ENCODE data around the gene RASIP1. TPM values are rescaled to one million over a fixed set of nuclear protein-coding genes. Genes with fewer than 3 reads are reported as not detected.

The RASIP1 gene
- polyA plus RNA-seq, 2 of the 4 experiments (the other 2 are of a cell fraction), result 0.36 to 0.40 TPM

Other genes with a start within 250 kb of the RASIP1 start
- gene LMTK3, start 228.8 kb downstream of the RASIP1 start, polyA plus RNA-seq (2011; rRNA removed), result 0.62 and 0.95 TPM in 2 replicates
- gene LMTK3, start 228.8 kb downstream of the RASIP1 start, polyA plus RNA-seq (2017; fragmentation: RNase III; extraction: RNeasy Plus Mini Kit Qiagen cat#74134 plus additional on column Dnase treatment), result 4.6 to 6.1 TPM (median 5.6 TPM) in 3 replicates
- gene SULT2B1, start 188.4 kb downstream of the RASIP1 start, polyA plus RNA-seq (2011; rRNA removed), result 22.2 and 22.4 TPM in 2 replicates
- 30.1 to 36.5 TPM (median 34.3 TPM) in 3 replicates for gene SULT2B1, start 188.4 kb downstream of the RASIP1 start, polyA plus RNA-seq (2017; fragmentation: RNase III; extraction: RNeasy Plus Mini Kit Qiagen cat#74134 plus additional on column Dnase treatment)
- gene SPACA4, start 133.9 kb downstream of the RASIP1 start, polyA plus RNA-seq (2011; rRNA removed), result 0.08 and 0.09 TPM in 2 replicates
- 0.12 to 0.13 TPM in 2 of 3 replicates, not detected in the other for gene SPACA4, start 133.9 kb downstream of the RASIP1 start, polyA plus RNA-seq (2017; fragmentation: RNase III; extraction: RNeasy Plus Mini Kit Qiagen cat#74134 plus additional on column Dnase treatment)
- 0.16 and 0.45 TPM in 2 replicates for gene FAM83E, start 125.5 kb downstream of the RASIP1 start, polyA plus RNA-seq (2011; rRNA removed)
- gene FAM83E, start 125.5 kb downstream of the RASIP1 start, polyA plus RNA-seq (2017; fragmentation: RNase III; extraction: RNeasy Plus Mini Kit Qiagen cat#74134 plus additional on column Dnase treatment), result 0.24 to 0.45 TPM (median 0.41 TPM) in 3 replicates
- 1,390 and 1,780 TPM in 2 replicates for gene RPL18, start 121.4 kb downstream of the RASIP1 start, polyA plus RNA-seq (2011; rRNA removed)
- 2,568 to 2,696 TPM (median 2,647 TPM) in 3 replicates for gene RPL18, start 121.4 kb downstream of the RASIP1 start, polyA plus RNA-seq (2017; fragmentation: RNase III; extraction: RNeasy Plus Mini Kit Qiagen cat#74134 plus additional on column Dnase treatment)
- 5.5 and 6.1 TPM in 2 replicates for gene SPHK2, start 121.1 kb downstream of the RASIP1 start, polyA plus RNA-seq (2011; rRNA removed)
- gene SPHK2, start 121.1 kb downstream of the RASIP1 start, polyA plus RNA-seq (2017; fragmentation: RNase III; extraction: RNeasy Plus Mini Kit Qiagen cat#74134 plus additional on column Dnase treatment), result 14.7 to 18.3 TPM (median 17.1 TPM) in 3 replicates
- gene DBP, start 103.2 kb downstream of the RASIP1 start, polyA plus RNA-seq (2011; rRNA removed), result 1.8 and 2.5 TPM in 2 replicates
- gene DBP, start 103.2 kb downstream of the RASIP1 start, polyA plus RNA-seq (2017; fragmentation: RNase III; extraction: RNeasy Plus Mini Kit Qiagen cat#74134 plus additional on column Dnase treatment), result 3.8 to 5.5 TPM (median 4.1 TPM) in 3 replicates
- 8.8 and 9.8 TPM in 2 replicates for gene CA11, start 94.4 kb downstream of the RASIP1 start, polyA plus RNA-seq (2011; rRNA removed)
- gene CA11, start 94.4 kb downstream of the RASIP1 start, polyA plus RNA-seq (2017; fragmentation: RNase III; extraction: RNeasy Plus Mini Kit Qiagen cat#74134 plus additional on column Dnase treatment), result 12.8 to 21.0 TPM (median 17.5 TPM) in 3 replicates
- gene NTN5, start 67.6 kb downstream of the RASIP1 start, polyA plus RNA-seq (2011; rRNA removed), result 0.22 and 0.41 TPM in 2 replicates
- 0.18 to 0.44 TPM (median 0.28 TPM) in 3 replicates for gene NTN5, start 67.6 kb downstream of the RASIP1 start, polyA plus RNA-seq (2017; fragmentation: RNase III; extraction: RNeasy Plus Mini Kit Qiagen cat#74134 plus additional on column Dnase treatment)
- gene FUT2, start 44.6 kb downstream of the RASIP1 start, polyA plus RNA-seq (2011; rRNA removed), result not detected in 2 replicates
- gene FUT2, start 44.6 kb downstream of the RASIP1 start, polyA plus RNA-seq (2017; fragmentation: RNase III; extraction: RNeasy Plus Mini Kit Qiagen cat#74134 plus additional on column Dnase treatment), result not detected in 3 replicates
- 0.45 and 0.52 TPM in 2 replicates for gene MAMSTR, start 20.9 kb downstream of the RASIP1 start, polyA plus RNA-seq (2011; rRNA removed)
- 0.33 to 0.44 TPM (median 0.40 TPM) in 3 replicates for gene MAMSTR, start 20.9 kb downstream of the RASIP1 start, polyA plus RNA-seq (2017; fragmentation: RNase III; extraction: RNeasy Plus Mini Kit Qiagen cat#74134 plus additional on column Dnase treatment)
- gene IZUMO1, start 6.3 kb upstream of the RASIP1 start, polyA plus RNA-seq (2011; rRNA removed), result not detected in 2 replicates
- gene IZUMO1, start 6.3 kb upstream of the RASIP1 start, polyA plus RNA-seq (2017; fragmentation: RNase III; extraction: RNeasy Plus Mini Kit Qiagen cat#74134 plus additional on column Dnase treatment), result not detected in 3 replicates
- 1.4 and 1.5 TPM in 2 replicates for gene FUT1, start 12.0 kb upstream of the RASIP1 start, polyA plus RNA-seq (2011; rRNA removed)
- gene FUT1, start 12.0 kb upstream of the RASIP1 start, polyA plus RNA-seq (2017; fragmentation: RNase III; extraction: RNeasy Plus Mini Kit Qiagen cat#74134 plus additional on column Dnase treatment), result 0.05 to 0.13 TPM (median 0.09 TPM) in 3 replicates
- 0.06 TPM in 1 of 2 replicates, not detected in the other for gene FGF21, start 14.9 kb upstream of the RASIP1 start, polyA plus RNA-seq (2011; rRNA removed)
- gene FGF21, start 14.9 kb upstream of the RASIP1 start, polyA plus RNA-seq (2017; fragmentation: RNase III; extraction: RNeasy Plus Mini Kit Qiagen cat#74134 plus additional on column Dnase treatment), result not detected in 3 replicates
- gene BCAT2, start 70.4 kb upstream of the RASIP1 start, polyA plus RNA-seq (2011; rRNA removed), result 30.4 and 31.9 TPM in 2 replicates
- gene BCAT2, start 70.4 kb upstream of the RASIP1 start, polyA plus RNA-seq (2017; fragmentation: RNase III; extraction: RNeasy Plus Mini Kit Qiagen cat#74134 plus additional on column Dnase treatment), result 46.4 to 47.9 TPM (median 47.2 TPM) in 3 replicates
- gene HSD17B14, start 95.9 kb upstream of the RASIP1 start, polyA plus RNA-seq (2011; rRNA removed), result 8.1 and 11.1 TPM in 2 replicates
- 10.6 to 20.9 TPM (median 19.5 TPM) in 3 replicates for gene HSD17B14, start 95.9 kb upstream of the RASIP1 start, polyA plus RNA-seq (2017; fragmentation: RNase III; extraction: RNeasy Plus Mini Kit Qiagen cat#74134 plus additional on column Dnase treatment)
- gene PLEKHA4, start 128.0 kb upstream of the RASIP1 start, polyA plus RNA-seq (2011; rRNA removed), result 0.34 and 0.42 TPM in 2 replicates
- gene PLEKHA4, start 128.0 kb upstream of the RASIP1 start, polyA plus RNA-seq (2017; fragmentation: RNase III; extraction: RNeasy Plus Mini Kit Qiagen cat#74134 plus additional on column Dnase treatment), result 0.46 to 0.78 TPM (median 0.47 TPM) in 3 replicates
- gene PPP1R15A, start 131.8 kb upstream of the RASIP1 start, polyA plus RNA-seq (2011; rRNA removed), result 49.0 and 74.2 TPM in 2 replicates
- 28.1 to 29.7 TPM (median 29.2 TPM) in 3 replicates for gene PPP1R15A, start 131.8 kb upstream of the RASIP1 start, polyA plus RNA-seq (2017; fragmentation: RNase III; extraction: RNeasy Plus Mini Kit Qiagen cat#74134 plus additional on column Dnase treatment)
- gene TULP2, start 158.1 kb upstream of the RASIP1 start, polyA plus RNA-seq (2011; rRNA removed), result not detected in 2 replicates
- gene TULP2, start 158.1 kb upstream of the RASIP1 start, polyA plus RNA-seq (2017; fragmentation: RNase III; extraction: RNeasy Plus Mini Kit Qiagen cat#74134 plus additional on column Dnase treatment), result not detected in 3 replicates
- 58.5 and 79.5 TPM in 2 replicates for gene NUCB1, start 159.7 kb upstream of the RASIP1 start, polyA plus RNA-seq (2011; rRNA removed)
- 154 to 182 TPM (median 174 TPM) in 3 replicates for gene NUCB1, start 159.7 kb upstream of the RASIP1 start, polyA plus RNA-seq (2017; fragmentation: RNase III; extraction: RNeasy Plus Mini Kit Qiagen cat#74134 plus additional on column Dnase treatment)
- gene DHDH, start 193.1 kb upstream of the RASIP1 start, polyA plus RNA-seq (2011; rRNA removed), result 0.60 and 0.78 TPM in 2 replicates
- gene DHDH, start 193.1 kb upstream of the RASIP1 start, polyA plus RNA-seq (2017; fragmentation: RNase III; extraction: RNeasy Plus Mini Kit Qiagen cat#74134 plus additional on column Dnase treatment), result 1.1 to 1.2 TPM (median 1.2 TPM) in 3 replicates
- 120 and 134 TPM in 2 replicates for gene BAX, start 214.3 kb upstream of the RASIP1 start, polyA plus RNA-seq (2011; rRNA removed)
- 265 to 299 TPM (median 284 TPM) in 3 replicates for gene BAX, start 214.3 kb upstream of the RASIP1 start, polyA plus RNA-seq (2017; fragmentation: RNase III; extraction: RNeasy Plus Mini Kit Qiagen cat#74134 plus additional on column Dnase treatment)
- gene FTL, start 224.7 kb upstream of the RASIP1 start, polyA plus RNA-seq (2011; rRNA removed), result 4,743 and 7,067 TPM in 2 replicates
- 12,141 to 13,930 TPM (median 13,921 TPM) in 3 replicates for gene FTL, start 224.7 kb upstream of the RASIP1 start, polyA plus RNA-seq (2017; fragmentation: RNase III; extraction: RNeasy Plus Mini Kit Qiagen cat#74134 plus additional on column Dnase treatment)